GM18861 (cell line): ENCODE results near the gene GALNS.
"Not testable (repeated sequence)": the region's sequence is repeated elsewhere in the genome, so short reads cannot be mapped to it uniquely, and the experiment has no call there.

ENCODE experiments used
- ATAC-seq: cut with Tn5 transposase; IDR thresholded peaks from one replicate; pipeline ENCODE4 v1.9.1; 2021; ENCODE audit not compliant: unreplicated experiment

The GALNS gene

GRCh38 chr16:88807142-88807625, 49.6 kb downstream of the GALNS start:
- no peak for ATAC-seq

GRCh38 chr16:88806491-88807111, 50.1 kb downstream of the GALNS start:
- ATAC-seq, result no peak

GRCh38 chr16:88805887-88806393, 50.8 kb downstream of the GALNS start:
- no peak for ATAC-seq

- no peak for ATAC-seq
These were observed 51.4 kb downstream of the GALNS start for GRCh38 chr16:88805340-88805715.

GRCh38 chr16:88804552-88805339, 52.0 kb downstream of the GALNS start:
- no peak for ATAC-seq

- ATAC-seq, result no peak
These were observed 52.6 kb downstream of the GALNS start for GRCh38 chr16:88804173-88804551.

- peak; percentile 38 for ATAC-seq
These were observed 53.3 kb downstream of the GALNS start, which contains the start of gene CDT1 for GRCh38 chr16:88803264-88803987. Gene CDT1 (plus strand): TSS chr16:88803789. CDS start chr16:88803832, 43 bp downstream.

GRCh38 chr16:88800277-88800592, 56.5 kb downstream of the GALNS start:
- no peak for ATAC-seq

GRCh38 chr16:88799569-88800276, 57.0 kb downstream of the GALNS start:
- ATAC-seq, result no peak

- no peak for ATAC-seq
These were observed 57.8 kb downstream of the GALNS start for GRCh38 chr16:88798772-88799455.

GRCh38 chr16:88798073-88798472, 58.7 kb downstream of the GALNS start:
- no peak for ATAC-seq

- ATAC-seq, result no peak
These were observed 60.5 kb downstream of the GALNS start for GRCh38 chr16:88796278-88796677.

- no peak for ATAC-seq
These were observed 63.3 kb downstream of the GALNS start for GRCh38 chr16:88793251-88793954.

GRCh38 chr16:88792668-88793250, 64.0 kb downstream of the GALNS start:
- ATAC-seq, result no peak

- ATAC-seq, result no peak
These were observed 64.6 kb downstream of the GALNS start for GRCh38 chr16:88792078-88792550.

- ATAC-seq, result no peak
These were observed 66.2 kb downstream of the GALNS start for GRCh38 chr16:88790312-88791211.

GRCh38 chr16:88789594-88789993, 67.2 kb downstream of the GALNS start:
- ATAC-seq, result no peak

- not testable (repeated sequence) for ATAC-seq
These were observed 68.0 kb downstream of the GALNS start for GRCh38 chr16:88788749-88789148.
